HG02973 (cell line): Measurements from ENCODE around the gene ZNG1F.
"Not testable (repeated sequence)": the region's sequence is repeated elsewhere in the genome, so short reads cannot be mapped to it uniquely, and the experiment has no call there.

Experiments
- ATAC-seq: cut with Tn5 transposase; IDR thresholded peaks from one replicate; pipeline ENCODE4 v1.9.1; 2021; ENCODE audit warnings: moderate library complexity; ENCODE audit not compliant: unreplicated experiment

The ZNG1F gene

GRCh38 chr9:41087157-41087780 lies 101.8 kb downstream of the ZNG1F start:
- not testable (repeated sequence) for ATAC-seq

GRCh38 chr9:41086685-41087084 lies 102.4 kb downstream of the ZNG1F start:
- not testable (repeated sequence) for ATAC-seq

- ATAC-seq, result not testable (repeated sequence)
These were observed 102.9 kb downstream of the ZNG1F start for GRCh38 chr9:41086215-41086614.

- ATAC-seq, result not testable (repeated sequence)
These were observed 106.8 kb downstream of the ZNG1F start for GRCh38 chr9:41082358-41082757.
